AG04450 (cell line): Measurements from ENCODE around the gene MTHFD1L. TPM values are rescaled to one million over a fixed set of nuclear protein-coding genes. Genes with fewer than 3 reads are reported as not detected.
A peak's percentile ranks its signal among the peaks of the same experiment; 100 is the strongest.

ENCODE experiments used
- CTCF ChIA-PET: fragments of 300-600, 350-600 bp; formaldehyde crosslinking; extraction: SDS; loops from one replicate; lab custom pipeline; 2022; ENCODE audit warnings: antibody characterized with exemption, inconsistent platforms; lab: Charles Lee
- POLR2A ChIA-PET: fragments of 350-600 bp; formaldehyde crosslinking; extraction: SDS; loops from one replicate; lab custom pipeline; 2021; ENCODE audit warnings: antibody characterized with exemption, inconsistent platforms; lab: Yijun Ruan, JAX
- DNase-seq: peaks from one replicate; pipeline ENCODE4 v3.0.0-alpha.2; 2011; ENCODE audit warnings: low read depth, low spot score
- H3K27ac ChIP-seq: one replicate; pipeline ENCODE4 v1.5.1; 2012; ENCODE audit warnings: low read depth, low read length, control low read depth
- H3K27me3 ChIP-seq: one replicate; pipeline ENCODE4 v1.6.0; 2012; ENCODE audit warnings: low read length; ENCODE audit not compliant: control insufficient read depth, insufficient read depth
- H3K4me3 ChIP-seq: 2 replicates; pipeline ENCODE4 v1.5.1; 2011; ENCODE audit warnings: mild to moderate bottlenecking, low read depth, low read length, control low read depth
- H3K9me3 ChIP-seq: 2 replicates; pipeline ENCODE4 v1.5.1; 2012; ENCODE audit warnings: low read length; ENCODE audit not compliant: control insufficient read depth, insufficient read depth
- CTCF ChIP-seq: IDR thresholded peaks from 2 replicates; pipeline ENCODE4 v1.5.1; 2011; ENCODE audit warnings: low read depth, low read length, control low read depth, inconsistent platforms
- polyA plus RNA-seq: library from polyadenylated mRNA; depleted of rRNA; stranded (reverse); fragments of >200 nt; gene quantifications from 2 replicates; pipeline ENCODE4 v1.2.3, GENCODE V29; 2011

The MTHFD1L gene
- polyA plus RNA-seq, 1 experiment, result 69.1 TPM

DNA sequence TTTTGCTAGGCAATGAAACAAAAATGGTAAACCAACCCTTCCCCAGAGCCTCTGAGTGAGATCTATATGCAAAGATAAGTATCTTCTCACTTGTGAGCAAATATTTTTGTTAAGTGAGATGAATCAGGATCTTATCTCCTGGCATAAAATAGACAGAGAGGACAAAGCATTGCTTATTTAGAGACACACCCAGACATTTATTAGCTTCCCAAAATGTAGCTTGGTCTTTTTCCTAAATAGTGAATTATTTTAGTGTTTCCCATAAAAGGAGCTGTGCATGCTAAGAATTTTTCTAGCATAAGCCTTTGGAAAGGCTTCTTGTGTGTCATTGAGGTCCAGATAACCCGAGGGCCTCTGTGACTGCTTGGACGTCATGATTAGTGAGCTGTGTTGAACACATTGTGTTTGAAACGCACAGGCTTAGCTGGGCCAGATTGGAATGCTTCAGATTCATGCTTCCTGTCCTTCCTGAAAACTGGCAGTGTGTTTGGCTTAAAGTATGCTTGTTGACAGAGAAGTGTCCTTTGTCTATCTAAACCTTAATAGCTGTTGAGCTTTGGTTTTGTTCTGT is 16.5 kb downstream of the MTHFD1L start:
- DNase-seq, result peak; percentile 88
- no peak for TF ChIP-seq CTCF
- CTCF ChIA-PET, result interaction anchor here (0.6 to 2.9 kb wide), 9 partner anchors 10 to 475 kb away, joined by 3 to 30 read pairs (median 5); no protein-coding TSS in a partner anchor
- Histone ChIP-seq H3K27ac (peak overlapping the region; percentile 88), H3K4me3 (no peak overlapping the region), H3K27me3 (no peaks in the 10 kb centered on the region), H3K9me3 (no peaks in the 10 kb centered on the region)
- POLR2A ChIA-PET, result interaction anchor here (0.5 to 1.3 kb wide), 4 partner anchors 16 to 447 kb away, joined by 3 to 11 read pairs (median 6); partner anchors contain the start of gene MTHFD1L

DNA sequence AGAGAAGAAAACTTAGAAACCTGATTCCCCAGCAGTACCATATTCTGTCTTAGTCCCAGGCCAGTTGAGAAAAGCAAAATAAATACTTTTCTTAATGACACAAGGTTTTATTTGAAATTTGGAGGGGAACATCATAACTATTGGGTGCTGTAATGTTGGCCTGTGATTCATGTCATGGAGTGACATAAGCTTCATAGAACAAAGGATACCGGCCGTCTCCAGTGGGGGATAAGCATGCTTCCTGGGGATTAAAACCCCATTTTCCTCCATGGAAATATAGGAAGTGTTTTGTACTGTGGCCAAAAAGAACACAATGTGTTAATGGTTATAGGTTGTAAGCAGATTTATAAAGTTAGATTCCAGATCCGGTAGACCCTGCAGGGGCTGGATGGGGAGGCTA is 18.0 kb downstream of the MTHFD1L start:
- Histone ChIP-seq H3K27me3 (no peaks in the 10 kb centered on the region), H3K9me3 (no peaks in the 10 kb centered on the region), H3K27ac (no peak overlapping the region), H3K4me3 (no peak overlapping the region)
- no peak for DNase-seq
- CTCF ChIA-PET, result interaction anchor here (2.0 to 2.9 kb wide), 4 partner anchors 9 to 465 kb away, joined by 7 to 30 read pairs (median 13); no protein-coding TSS in a partner anchor
- no peak for TF ChIP-seq CTCF
- POLR2A ChIA-PET, result no interaction called here

GRCh38 chr6:150886155-150886554 is 20.7 kb downstream of the MTHFD1L start:
- ChIA-PET CTCF (interaction anchor here (0.6 to 2.7 kb wide), 6 partner anchors 9 to 439 kb away, joined by 3 to 17 read pairs (median 6); no protein-coding TSS in a partner anchor), POLR2A (no interaction called here)
- Histone ChIP-seq H3K9me3 (no peaks in the 10 kb centered on the region), H3K27ac (no peak overlapping the region), H3K27me3 (no peaks in the 10 kb centered on the region), H3K4me3 (no peak overlapping the region)
- no peak for DNase-seq
- no peak for TF ChIP-seq CTCF

DNA sequence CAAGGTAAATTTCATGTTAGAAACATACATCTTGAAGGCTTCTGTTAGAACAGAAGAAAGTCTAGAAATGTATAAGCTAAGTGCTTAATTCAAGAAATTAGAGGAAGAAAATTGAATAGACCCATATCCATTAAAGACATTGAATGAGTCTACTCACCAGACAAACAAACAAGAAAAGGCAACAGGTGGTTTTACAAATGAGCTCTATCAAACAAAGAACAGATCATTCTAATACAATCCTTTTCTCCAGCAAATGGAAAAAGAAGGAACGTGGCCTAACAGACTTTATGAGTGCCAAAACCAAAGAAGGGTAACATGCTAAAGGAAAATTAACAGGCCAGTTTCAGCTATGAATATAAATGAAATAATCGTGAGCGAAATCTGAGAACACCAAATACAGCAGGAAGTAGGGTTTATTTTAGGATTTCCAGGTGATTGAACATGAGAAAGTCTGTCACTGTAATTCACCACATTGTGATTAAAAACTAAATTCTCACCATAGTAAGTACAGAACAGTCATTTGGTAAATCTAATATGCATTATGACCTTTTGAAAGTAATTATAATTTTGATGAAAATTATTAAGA is 22.6 kb downstream of the MTHFD1L start:
- no peak overlapping the region for H3K27ac ChIP-seq
- ChIA-PET POLR2A (no interaction called here), CTCF (interaction anchor here (2.5 to 10.5 kb wide), 2 partner anchors 70 to 437 kb away, joined by 17 to 158 read pairs; no protein-coding TSS in a partner anchor)
- H3K4me3 ChIP-seq, result no peak overlapping the region
- no peak for DNase-seq
- TF ChIP-seq CTCF, result no peak
- H3K27me3 ChIP-seq, result no peaks in the 10 kb centered on the region
- no peaks in the 10 kb centered on the region for H3K9me3 ChIP-seq

- POLR2A ChIA-PET, result no interaction called here
- no peak overlapping the region for H3K27ac ChIP-seq
- CTCF ChIA-PET, result interaction anchor here (0.6 to 10.5 kb wide), 11 partner anchors 9 to 515 kb away, joined by 3 to 178 read pairs (median 16); no protein-coding TSS in a partner anchor
Measured at GRCh38 chr6:150890346-150890745, 24.8 kb downstream of the MTHFD1L start.

More at GRCh38 chr6:150890346-150890745, 24.8 kb downstream of the MTHFD1L start:
- H3K27me3 ChIP-seq, result no peaks in the 10 kb centered on the region
- H3K4me3 ChIP-seq, result no peak overlapping the region
- no peak for DNase-seq
- H3K9me3 ChIP-seq, result no peaks in the 10 kb centered on the region
- TF ChIP-seq CTCF, result no peak
